BLaER1 (cell line): Measurements from ENCODE around the gene MUC5AC.

Source experiments
- H3K27ac ChIP-seq: shearing (Covaris generic); formaldehyde crosslinking; 2 replicates; pipeline ENCODE4 v1.8.1; 2022
- H3K27me3 ChIP-seq: shearing (Covaris generic); formaldehyde crosslinking; 2 replicates; pipeline ENCODE4 v1.8.1; 2022
- H3K36me3 ChIP-seq: shearing (Covaris generic); formaldehyde crosslinking; 2 replicates; pipeline ENCODE4 v1.8.1; 2022
- H3K4me1 ChIP-seq: shearing (Covaris generic); formaldehyde crosslinking; 2 replicates; pipeline ENCODE4 v1.8.1; 2022
- H3K4me2 ChIP-seq: shearing (Covaris generic); formaldehyde crosslinking; 2 replicates; pipeline ENCODE4 v1.8.1; 2022
- H3K4me3 ChIP-seq: shearing (Covaris generic); formaldehyde crosslinking; 2 replicates; pipeline ENCODE4 v1.8.1; 2022
- H3K9ac ChIP-seq: shearing (Covaris generic); formaldehyde crosslinking; 2 replicates; pipeline ENCODE4 v1.8.1; 2022
- H3K9me3 ChIP-seq: shearing (Covaris generic); formaldehyde crosslinking; 2 replicates; pipeline ENCODE4 v1.8.1; 2022
- H4K20me1 ChIP-seq: shearing (Covaris generic); formaldehyde crosslinking; 2 replicates; pipeline ENCODE4 v1.8.1; 2022
- Cebpa-rat ChIP-seq: shearing (Covaris generic); IDR thresholded peaks from 2 replicates; pipeline ENCODE4 v1.8.1; 2022

The MUC5AC gene

DNA sequence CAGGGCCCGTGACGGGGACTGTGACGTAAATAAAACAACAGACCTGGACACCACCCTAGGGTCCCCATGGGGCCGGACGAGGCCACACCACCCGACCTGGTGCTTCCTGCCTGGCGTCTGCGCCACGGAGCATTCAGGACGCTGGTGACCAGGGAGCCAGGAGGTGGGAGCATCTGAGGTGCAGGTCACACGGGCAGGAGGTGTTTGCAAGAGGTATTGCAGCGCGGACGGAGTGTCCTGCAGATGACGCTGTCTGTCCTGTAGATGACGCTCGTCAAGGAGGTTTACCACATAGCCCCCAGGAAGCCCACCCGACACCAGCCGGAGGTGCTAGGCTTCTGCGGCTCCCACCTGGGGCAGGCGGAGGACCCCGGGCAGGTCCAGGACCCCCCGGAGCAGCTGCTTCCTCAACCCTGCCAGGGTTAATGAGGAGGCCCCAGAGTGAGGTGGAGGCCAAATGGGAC, 64.1 kb downstream of the MUC5AC start:
- H3K4me3 ChIP-seq: no peak overlapping the region
- no peak overlapping the region for H3K9ac ChIP-seq
- H3K27ac ChIP-seq: no peak overlapping the region
- H3K27me3 ChIP-seq: peaks cover 37% of the 10 kb centered on the region
- H3K4me1 ChIP-seq: peaks cover 6% of the 10 kb centered on the region; the same call in 1 of the 2 replicates
- no peak for TF ChIP-seq Cebpa-rat
- no peaks in the 10 kb centered on the region for H3K36me3 ChIP-seq
- H4K20me1 ChIP-seq: no peaks in the 10 kb centered on the region
- H3K4me2 ChIP-seq: no peak overlapping the region
- H3K9me3 ChIP-seq: no peaks in the 10 kb centered on the region

DNA sequence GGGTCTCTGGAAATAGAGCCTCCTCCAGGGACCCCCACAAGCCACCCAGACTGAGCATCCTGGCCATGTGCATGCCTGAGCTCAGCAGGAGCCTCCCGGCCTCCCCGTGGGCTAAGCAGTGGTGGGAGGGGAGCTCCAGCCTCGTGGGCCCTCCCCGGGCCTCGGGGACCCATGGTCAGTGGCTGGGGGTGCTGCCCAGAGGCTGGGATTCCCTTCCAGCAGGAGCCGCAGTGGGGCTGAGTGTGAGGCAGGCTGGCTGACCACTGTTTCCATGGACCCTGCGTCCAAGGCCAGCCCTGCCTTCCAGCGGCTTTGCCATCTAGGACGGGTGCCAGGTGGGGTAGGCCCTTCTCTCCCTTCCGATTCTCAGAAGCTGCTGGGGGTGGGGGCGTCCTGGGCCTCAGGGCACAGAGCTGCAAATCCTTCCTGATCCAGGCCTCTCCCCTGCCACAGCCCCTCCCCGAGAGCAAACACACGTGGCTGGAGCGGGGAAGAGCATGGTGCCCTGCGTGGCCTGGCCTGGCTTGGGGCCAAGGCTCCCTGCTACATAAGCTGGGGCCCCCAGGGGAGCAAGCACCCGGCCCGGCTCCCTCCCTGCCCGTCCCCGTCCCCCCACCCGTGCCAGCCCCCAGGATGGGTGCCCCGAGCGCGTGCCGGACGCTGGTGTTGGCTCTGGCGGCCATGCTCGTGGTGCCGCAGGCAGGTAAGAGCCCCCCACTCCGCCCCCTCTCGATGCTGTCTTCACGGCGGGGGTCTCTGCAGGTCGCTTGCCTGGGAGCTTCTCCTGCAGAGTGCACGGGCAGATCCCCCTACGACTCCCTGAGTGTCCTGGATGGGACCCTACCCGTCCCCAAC, 65.0 kb downstream of the MUC5AC start, which contains the start of gene MUC5B:
MUC5B (plus strand) TSS at position 576 of the 855 bp plus-strand sequence; CDS start at position 634, 58 bp downstream.
- H3K27me3 ChIP-seq: peaks cover 37% of the 10 kb centered on the region
- H3K9ac ChIP-seq: no peak within 1 kb of the TSS
- no peaks in the 10 kb centered on the region for H3K36me3 ChIP-seq
- H3K9me3 ChIP-seq: no peaks in the 10 kb centered on the region
- H3K27ac ChIP-seq: no peak within 1 kb of the TSS
- H3K4me1 ChIP-seq: peaks cover 6% of the 10 kb centered on the region; the same call in 1 of the 2 replicates
- no peak within 1 kb of the TSS for H3K4me3 ChIP-seq
- H3K4me2 ChIP-seq: no peak within 1 kb of the TSS
- no peaks in the 10 kb centered on the region for H4K20me1 ChIP-seq
- TF ChIP-seq Cebpa-rat: no peak

DNA sequence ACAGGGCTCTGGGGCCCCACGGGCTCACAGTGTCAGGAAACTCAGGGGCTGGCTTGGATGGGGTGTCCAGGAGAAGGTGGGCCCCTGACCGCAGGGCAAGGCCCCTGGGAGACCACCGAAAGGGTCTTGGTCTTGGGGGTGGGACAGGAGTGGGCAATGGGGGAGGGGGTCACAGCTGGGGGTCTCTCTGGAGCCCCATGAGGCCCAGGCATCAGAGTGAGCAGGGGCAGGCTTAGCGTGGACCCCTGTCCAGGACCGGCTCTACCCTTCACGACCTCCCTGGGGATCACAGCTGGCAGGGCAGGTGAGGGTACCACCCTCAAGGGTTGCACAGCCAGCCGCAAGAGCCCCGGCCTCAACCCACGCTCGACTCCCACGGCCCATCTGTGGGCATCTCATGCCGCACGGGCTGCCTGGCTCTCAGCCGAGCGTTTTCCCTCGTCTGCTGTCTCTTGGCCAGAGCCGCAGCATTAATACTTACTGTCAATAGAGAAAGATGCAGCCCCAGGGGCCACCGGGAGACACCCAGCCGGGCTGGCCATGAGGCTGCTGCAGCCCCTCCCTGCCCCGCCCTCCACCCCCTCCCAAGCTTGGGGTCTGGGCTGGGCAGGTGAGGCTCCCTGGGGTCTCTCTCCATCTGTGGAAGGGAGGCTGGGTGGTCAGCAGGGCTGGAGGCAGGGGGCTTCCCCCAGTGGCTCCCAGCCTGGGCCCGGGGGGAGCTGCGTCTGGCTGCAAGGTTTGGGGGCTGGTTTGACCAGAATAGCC, 65.8 kb downstream of the MUC5AC start:
- H3K9me3 ChIP-seq: no peaks in the 10 kb centered on the region
- no peak overlapping the region for H3K4me3 ChIP-seq
- H3K4me1 ChIP-seq: peaks cover 6% of the 10 kb centered on the region; the same call in 1 of the 2 replicates
- H3K4me2 ChIP-seq: no peak overlapping the region
- no peaks in the 10 kb centered on the region for H3K36me3 ChIP-seq
- H3K9ac ChIP-seq: no peak overlapping the region
- TF ChIP-seq Cebpa-rat: no peak
- H3K27ac ChIP-seq: no peak overlapping the region
- peaks cover 37% of the 10 kb centered on the region for H3K27me3 ChIP-seq
- H4K20me1 ChIP-seq: no peaks in the 10 kb centered on the region

DNA sequence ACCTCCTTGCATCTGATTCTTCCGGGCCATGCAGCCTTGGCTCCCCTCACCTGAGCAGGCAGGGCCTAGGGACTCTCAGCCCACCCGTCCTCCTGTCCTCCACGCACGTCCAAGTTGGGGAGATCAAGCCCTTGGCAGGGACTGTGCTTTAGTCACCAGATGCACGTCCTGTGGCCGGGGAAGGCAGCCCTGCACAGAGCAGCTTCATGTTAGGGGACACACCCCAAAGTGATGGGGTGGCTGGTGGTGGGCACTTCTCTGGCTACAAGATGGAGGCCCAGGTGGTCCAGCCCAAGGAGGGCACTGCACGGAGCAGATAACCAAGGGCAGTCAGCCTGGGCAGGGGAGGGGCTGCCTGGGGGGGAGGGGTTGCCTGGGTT, 66.3 kb downstream of the MUC5AC start:
- no peak for TF ChIP-seq Cebpa-rat
- Histone ChIP-seq H4K20me1 (no peaks in the 10 kb centered on the region), H3K27me3 (peaks cover 37% of the 10 kb centered on the region), H3K36me3 (no peaks in the 10 kb centered on the region), H3K27ac (no peak overlapping the region), H3K4me2 (no peak overlapping the region), H3K9me3 (no peaks in the 10 kb centered on the region), H3K4me3 (no peak overlapping the region), H3K4me1 (peaks cover 6% of the 10 kb centered on the region; the same call in 1 of the 2 replicates), H3K9ac (no peak overlapping the region)

DNA sequence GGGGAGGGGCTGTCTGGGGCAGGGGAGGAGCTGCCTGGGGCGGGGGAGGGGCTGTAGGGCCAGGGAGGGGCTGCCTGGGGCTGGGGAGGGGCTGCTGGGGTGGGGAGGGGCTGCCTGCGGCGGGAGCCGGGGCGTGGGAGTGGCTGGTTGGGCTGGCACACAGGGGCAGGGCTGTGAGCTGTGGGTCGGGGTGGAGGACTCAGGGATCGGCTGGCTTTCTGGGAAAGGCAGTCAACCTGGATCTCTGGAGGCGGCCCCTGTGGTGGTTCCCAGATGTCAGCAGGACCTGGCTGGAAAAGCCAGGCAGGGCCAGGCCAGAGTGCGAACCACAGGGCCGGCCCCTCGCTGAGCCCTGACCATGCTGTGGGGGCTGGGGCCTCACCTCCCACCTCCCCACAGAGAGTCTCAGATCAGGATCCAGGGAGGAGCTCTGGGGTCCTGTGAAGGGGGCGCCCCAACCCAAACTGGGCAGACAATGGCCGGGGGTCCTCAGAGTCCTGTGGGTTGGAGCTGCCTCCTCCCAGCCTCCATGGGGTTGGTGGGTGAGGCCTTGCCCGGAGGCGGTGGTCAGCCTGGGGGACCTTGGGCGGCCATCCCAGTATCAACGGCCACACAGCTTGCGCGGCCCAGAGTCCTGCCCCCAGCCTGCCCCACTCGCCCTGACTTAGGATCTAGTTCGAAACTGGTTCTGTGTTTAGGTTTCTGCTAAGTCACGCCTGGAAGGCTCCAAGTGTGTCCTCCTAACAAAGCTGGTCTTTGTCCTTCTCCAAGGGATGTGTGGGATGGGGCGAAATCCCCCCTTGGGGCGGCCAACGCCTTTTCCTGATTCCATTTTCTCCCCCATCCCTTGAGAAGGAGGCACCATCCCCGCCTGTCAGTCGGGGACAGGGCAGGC, 67.0 kb downstream of the MUC5AC start:
- no peaks in the 10 kb centered on the region for H3K9me3 ChIP-seq
- TF ChIP-seq Cebpa-rat: no peak
- H3K4me2 ChIP-seq: no peak overlapping the region
- H4K20me1 ChIP-seq: no peaks in the 10 kb centered on the region
- H3K27me3 ChIP-seq: peaks cover 37% of the 10 kb centered on the region
- no peak overlapping the region for H3K9ac ChIP-seq
- H3K4me1 ChIP-seq: peaks cover 4% of the 10 kb centered on the region; the same call in 1 of the 2 replicates
- H3K4me3 ChIP-seq: no peak overlapping the region
- H3K27ac ChIP-seq: no peak overlapping the region
- no peaks in the 10 kb centered on the region for H3K36me3 ChIP-seq

DNA sequence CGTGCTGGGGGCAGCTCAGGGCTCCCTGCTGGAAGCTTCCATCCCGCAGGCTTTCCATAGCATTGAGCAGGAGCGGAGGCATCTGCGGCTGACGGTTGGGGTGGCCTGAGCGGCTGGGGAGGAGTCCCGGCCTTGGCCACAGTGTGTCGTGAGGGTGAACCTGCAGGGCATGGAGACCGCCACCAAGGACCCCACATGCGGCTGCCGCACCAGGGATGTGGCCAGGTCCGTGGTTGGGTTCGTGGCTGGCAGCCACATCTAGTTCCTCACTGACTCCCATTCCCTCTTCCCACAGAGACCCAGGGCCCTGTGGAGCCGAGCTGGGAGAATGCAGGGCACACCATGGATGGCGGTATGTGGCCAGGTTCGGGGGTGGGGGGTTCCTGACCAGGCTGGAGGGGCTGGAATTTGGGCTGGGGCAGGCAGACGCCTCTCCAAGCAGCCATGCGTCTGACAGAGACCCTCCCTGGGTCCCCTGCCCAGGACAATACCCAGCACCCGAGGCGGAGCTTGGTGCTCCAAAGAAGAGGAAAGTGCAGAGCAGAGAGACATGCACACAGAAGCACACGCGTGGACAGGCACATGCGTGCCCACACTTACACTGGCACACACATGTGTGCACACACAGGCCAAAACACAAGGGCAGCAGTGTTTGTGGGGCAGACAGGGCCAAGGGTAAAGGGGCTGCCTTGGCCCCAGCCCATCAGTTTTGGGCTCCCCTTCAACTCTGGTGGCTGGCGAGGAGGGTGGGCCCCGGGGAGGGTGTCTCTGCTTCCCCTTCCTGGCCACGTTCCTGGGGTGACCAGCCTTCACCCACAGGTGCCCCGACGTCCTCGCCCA, 67.9 kb downstream of the MUC5AC start:
- H3K9me3 ChIP-seq: no peaks in the 10 kb centered on the region
- no peaks in the 10 kb centered on the region for H4K20me1 ChIP-seq
- H3K4me1 ChIP-seq: no peaks in the 10 kb centered on the region; the same call in 1 of the 2 replicates
- H3K27ac ChIP-seq: no peak overlapping the region
- H3K9ac ChIP-seq: no peak overlapping the region
- H3K27me3 ChIP-seq: peaks cover 37% of the 10 kb centered on the region
- TF ChIP-seq Cebpa-rat: no peak
- H3K36me3 ChIP-seq: no peaks in the 10 kb centered on the region
- H3K4me3 ChIP-seq: no peak overlapping the region
- no peak overlapping the region for H3K4me2 ChIP-seq

DNA sequence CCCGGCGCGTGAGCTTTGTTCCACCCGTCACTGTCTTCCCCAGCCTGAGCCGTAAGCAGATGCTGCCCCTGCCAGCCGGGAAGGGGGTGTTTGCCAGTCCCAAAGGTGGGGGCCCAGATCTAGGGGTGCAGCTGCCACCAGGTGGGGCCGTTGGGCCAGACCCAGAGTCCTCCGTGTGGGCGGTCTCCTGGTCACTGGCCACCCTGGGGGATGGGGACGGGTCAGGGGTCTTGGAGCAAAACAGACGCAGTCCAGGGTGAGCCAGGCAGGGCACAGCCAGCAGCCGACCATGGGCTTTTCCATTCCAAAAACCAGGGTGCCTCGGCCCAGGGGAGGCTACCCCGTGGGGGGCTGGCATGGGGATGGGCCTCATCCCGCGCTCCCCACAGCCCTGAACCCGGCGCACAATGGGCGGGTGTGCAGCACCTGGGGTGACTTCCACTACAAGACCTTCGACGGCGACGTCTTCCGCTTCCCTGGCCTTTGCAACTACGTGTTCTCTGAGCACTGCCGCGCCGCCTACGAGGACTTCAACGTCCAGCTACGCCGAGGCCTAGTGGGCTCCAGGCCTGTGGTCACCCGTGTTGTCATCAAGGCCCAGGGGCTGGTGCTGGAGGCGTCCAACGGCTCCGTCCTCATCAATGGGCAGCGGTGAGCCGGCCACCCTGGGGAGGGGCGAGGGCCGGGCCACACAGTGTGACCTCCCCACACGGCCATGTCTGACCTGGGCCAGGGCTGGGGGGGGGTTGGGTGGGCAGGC, 68.7 kb downstream of the MUC5AC start:
- Histone ChIP-seq H3K4me1 (peaks cover 8% of the 10 kb centered on the region), H3K9ac (no peak overlapping the region), H3K9me3 (no peaks in the 10 kb centered on the region), H3K27ac (no peak overlapping the region), H3K27me3 (peaks cover 32% of the 10 kb centered on the region), H4K20me1 (peaks cover 6% of the 10 kb centered on the region; the same call in 1 of the 2 replicates), H3K4me3 (no peak overlapping the region), H3K36me3 (no peaks in the 10 kb centered on the region), H3K4me2 (no peak overlapping the region)
- no peak for TF ChIP-seq Cebpa-rat

DNA sequence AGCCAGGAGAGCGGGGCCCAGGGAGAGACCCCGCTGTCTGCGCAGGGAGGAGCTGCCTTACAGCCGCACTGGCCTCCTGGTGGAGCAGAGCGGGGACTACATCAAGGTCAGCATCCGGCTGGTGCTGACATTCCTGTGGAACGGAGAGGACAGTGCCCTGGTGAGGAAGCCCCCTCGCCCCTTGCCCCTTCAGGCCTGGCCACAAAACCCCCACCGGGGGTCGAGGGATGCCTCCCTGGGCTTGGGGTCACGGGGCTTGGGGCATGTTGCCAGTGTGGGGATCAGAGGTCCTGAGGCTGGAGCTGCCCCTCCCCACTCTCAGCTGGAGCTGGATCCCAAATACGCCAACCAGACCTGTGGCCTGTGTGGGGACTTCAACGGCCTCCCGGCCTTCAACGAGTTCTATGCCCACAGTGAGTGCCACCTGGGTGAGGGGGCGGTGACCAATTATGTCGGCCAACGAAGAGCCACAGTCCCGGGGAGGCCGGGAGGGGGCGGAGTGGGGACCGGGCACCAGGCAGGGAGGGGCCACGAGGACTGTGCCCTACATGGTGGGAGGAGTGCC, 69.3 kb downstream of the MUC5AC start:
- Histone ChIP-seq H3K27ac (no peak overlapping the region), H3K4me3 (no peak overlapping the region), H3K9ac (no peak overlapping the region), H3K36me3 (no peaks in the 10 kb centered on the region), H4K20me1 (peaks cover 6% of the 10 kb centered on the region; the same call in 1 of the 2 replicates), H3K9me3 (no peaks in the 10 kb centered on the region), H3K27me3 (peaks cover 25% of the 10 kb centered on the region), H3K4me2 (no peak overlapping the region), H3K4me1 (peaks cover 13% of the 10 kb centered on the region)
- no peak for TF ChIP-seq Cebpa-rat
